Nephron (organoid): Measurements from ENCODE around the gene CC2D1B.

ENCODE experiments used
- H3K27ac Mint-ChIP-seq, 3 experiments: 2 replicates each; pipeline ENCODE4 v1.8.0; 2020; ENCODE audit warnings: mixed read lengths in 3 of 3, mild to moderate bottlenecking in 2 of 3, moderate library complexity in 1 of 3
- H3K27me3 Mint-ChIP-seq: 2 replicates; pipeline ENCODE4 v1.8.0; 2021; ENCODE audit warnings: low read depth, mild to moderate bottlenecking, moderate library complexity, mixed read lengths
- H3K36me3 Mint-ChIP-seq: 2 replicates; pipeline ENCODE4 v1.8.0; 2020; ENCODE audit warnings: low read depth, mixed read lengths
- H3K4me1 Mint-ChIP-seq: 2 replicates; pipeline ENCODE4 v1.8.0; 2020; ENCODE audit warnings: mixed read lengths
- H3K4me3 Mint-ChIP-seq, 3 experiments: 2 replicates each; pipeline ENCODE4 v1.8.0; 2020; ENCODE audit warnings: mild to moderate bottlenecking in 3 of 3, mixed read lengths in 3 of 3, moderate library complexity in 2 of 3
- H3K9me3 Mint-ChIP-seq: 2 replicates; pipeline ENCODE4 v1.8.0; 2020; ENCODE audit warnings: mixed read lengths
- CTCF ChIP-seq, 3 experiments: fragments of 200-600 bp; sonication (generic); IDR thresholded peaks; one replicate each; pipeline ENCODE4 v1.5.0; 2021; ENCODE audit warnings: antibody characterized with exemption in 3 of 3; ENCODE audit not compliant: unreplicated experiment in 3 of 3

Gene CC2D1B

GRCh38 chr1:52305417-52306226, 60.4 kb downstream of the CC2D1B start:
- Mint-ChIP-seq H3K27me3 (no peaks in the 10 kb centered on the region), H3K36me3 (peaks cover 33% of the 10 kb centered on the region), H3K27ac (no peak overlapping the region), H3K9me3 (no peaks in the 10 kb centered on the region), H3K4me1 (no peaks in the 10 kb centered on the region), H3K4me3 (no peak overlapping the region)
- no peak for TF ChIP-seq CTCF (IDR thresholded peaks at IDR 0.05; ENCODE audit: unreplicated experiment in 3 of 3)
